Activated T-helper 1 cell treated with anti-CD3 and anti-CD28 coated beads, Interleukin-2, amount 50 U/mL, for 16 hours (primary cell): ENCODE data around the gene KRTAP5-4.

Experiments used
- DNase-seq, 2 donors: peaks; one replicate each; pipeline ENCODE4 v3.0.0-alpha.2; 2020; ENCODE audit warnings: low read depth in 1 of 2, low spot score in 1 of 2

The KRTAP5-4 gene

GRCh38 chr11:1573903-1574237 is 48.1 kb downstream of the KRTAP5-4 start:
- DNase-seq = no peak

GRCh38 chr11:1573077-1573902 is 48.6 kb downstream of the KRTAP5-4 start:
- DNase-seq = no peak

- DNase-seq = peak; percentile 86 to 93
These were observed 49.5 kb downstream of the KRTAP5-4 start, which contains the start of gene DUSP8 for GRCh38 chr11:1572197-1573076. Gene DUSP8 (minus strand): TSS chr11:1572271. CDS start chr11:1565826, 6,445 bp downstream.

GRCh38 chr11:1571760-1572196 is 50.2 kb downstream of the KRTAP5-4 start:
- DNase-seq = no peak
